Endodermal cell (in vitro differentiated cells): ENCODE data around the gene SBNO2. TPM values are rescaled to one million over a fixed set of nuclear protein-coding genes. Genes with fewer than 3 reads are reported as not detected.

Experiments
- DNase-seq: peaks from one replicate; pipeline ENCODE4 v3.0.0-alpha.2; 2017
- H3K27ac ChIP-seq: 2 replicates; pipeline ENCODE4 v1.5.1; 2013; ENCODE audit warnings: mild to moderate bottlenecking, low read depth, low read length, moderate library complexity
- H3K27me3 ChIP-seq: 2 replicates; pipeline ENCODE4 v1.6.1; 2013; ENCODE audit warnings: mild to moderate bottlenecking, low read length, moderate library complexity; ENCODE audit not compliant: insufficient read depth, control insufficient read depth, poor library complexity, severe bottlenecking
- H3K36me3 ChIP-seq: 2 replicates; pipeline ENCODE4 v1.7.0; 2013; ENCODE audit warnings: mild to moderate bottlenecking, low read length, moderate library complexity; ENCODE audit not compliant: control insufficient read depth, insufficient read depth
- H3K4me1 ChIP-seq: one replicate; pipeline ENCODE4 v1.7.0; 2013; ENCODE audit warnings: low read length; ENCODE audit not compliant: control insufficient read depth, insufficient read depth
- H3K4me3 ChIP-seq: 2 replicates; pipeline ENCODE4 v1.5.1; 2013; ENCODE audit warnings: mild to moderate bottlenecking, low read length, moderate library complexity
- H3K9ac ChIP-seq: 2 replicates; pipeline ENCODE4 v1.6.1; 2013; ENCODE audit warnings: mild to moderate bottlenecking, low read length, moderate library complexity; ENCODE audit not compliant: poor library complexity, severe bottlenecking; ENCODE audit errors: extremely low read depth
- H3K9me3 ChIP-seq: 2 replicates; pipeline ENCODE4 v1.6.1; 2013; ENCODE audit warnings: mild to moderate bottlenecking, low read length, moderate library complexity; ENCODE audit not compliant: control insufficient read depth
- H3K27ac Mint-ChIP-seq: 2 replicates; pipeline ENCODE4 v1.8.0; 2020; ENCODE audit warnings: mixed read lengths
- H3K27me3 Mint-ChIP-seq: 2 replicates; pipeline ENCODE4 v1.8.0; 2021; ENCODE audit warnings: mild to moderate bottlenecking, mixed read lengths; ENCODE audit not compliant: insufficient read depth
- H3K36me3 Mint-ChIP-seq: 2 replicates; pipeline ENCODE4 v1.8.0; 2020; ENCODE audit warnings: low read depth, mixed read lengths
- H3K4me1 Mint-ChIP-seq: 2 replicates; pipeline ENCODE4 v1.8.0; 2020; ENCODE audit warnings: mixed read lengths
- H3K4me3 Mint-ChIP-seq: 2 replicates; pipeline ENCODE4 v1.8.0; 2020; ENCODE audit warnings: mild to moderate bottlenecking, moderate library complexity, mixed read lengths
- H3K9me3 Mint-ChIP-seq: 2 replicates; pipeline ENCODE4 v1.8.0; 2020; ENCODE audit warnings: mild to moderate bottlenecking, mixed read lengths
- CTCF ChIP-seq: fragments of 200-600 bp; sonication (generic); conservative IDR thresholded peaks from 2 replicates; pipeline ENCODE4 v1.5.0; 2021; ENCODE audit warnings: antibody characterized with exemption, mild to moderate bottlenecking
- WGBS, 2 experiments: methylation state at CpG; one replicate each; pipeline versions ENCODE4 v1.1.5 to v1.1.7; 2013; ENCODE audit warnings: missing lambda C conversion rate in 2 of 2, mixed read lengths in 1 of 2; ENCODE audit not compliant: insufficient coverage in 1 of 2, insufficient read length in 1 of 2; 5-methylcytosine and 5-hydroxymethylcytosine counted together
- total RNA-seq, 2 donors: library from RNA; stranded (reverse); fragmentation: NEBNext Ultra II Directional in 1 of 2; extraction: Animal tissue kit (Norgen Biotek cat#: 25700) in 1 of 2; gene quantifications; 2 replicates in 1 of 2; 3 replicates in 1 of 2; pipeline ENCODE4 v1.2.1, GENCODE V29; 2021

Gene SBNO2
- total RNA-seq, 2 donors from 2014 or later: 43.3 to 50.4 TPM

GRCh38 chr19:1122021-1122971 is 51.8 kb downstream of the SBNO2 start:
- Histone ChIP-seq H3K9me3 (no peaks in the 10 kb centered on the region), H3K36me3 (peaks cover 37% of the 10 kb centered on the region), H3K27me3 (no peaks in the 10 kb centered on the region), H3K27ac (no peak overlapping the region), H3K4me3 (no peak overlapping the region), H3K9ac (no peak overlapping the region), H3K4me1 (no peaks in the 10 kb centered on the region)
- H3K27me3 Mint-ChIP-seq: no peaks in the 10 kb centered on the region
- no peak overlapping the region for H3K4me3 Mint-ChIP-seq
- H3K4me1 Mint-ChIP-seq: no peaks in the 10 kb centered on the region
- peaks cover 50% of the 10 kb centered on the region for H3K36me3 Mint-ChIP-seq
- TF ChIP-seq CTCF: no peak
- no peak overlapping the region for H3K27ac Mint-ChIP-seq
- 96 to 100% methylated on average over 7 to 63 of the region's 63 CpGs for WGBS, 2 experiments
- no peak for DNase-seq
- no peaks in the 10 kb centered on the region for H3K9me3 Mint-ChIP-seq

DNA sequence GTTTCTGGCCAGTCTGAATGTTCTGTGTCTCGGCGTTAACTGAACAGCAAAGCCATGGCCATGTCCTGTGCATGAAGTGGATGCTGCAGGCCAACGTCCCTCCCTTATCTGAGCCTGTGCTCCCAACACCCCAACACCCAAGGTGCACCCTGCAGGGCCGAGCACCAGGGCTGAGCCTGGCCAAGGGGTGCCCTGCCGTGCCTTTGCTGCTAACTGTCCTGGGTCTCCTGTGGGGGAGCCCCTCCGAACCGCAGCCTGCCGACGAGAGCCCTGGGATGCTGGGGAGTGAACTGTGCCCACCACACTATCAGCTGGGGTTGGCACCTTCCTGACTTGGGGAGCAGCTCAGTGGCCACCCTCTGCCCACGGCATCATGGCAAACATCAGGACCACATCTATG is 52.7 kb downstream of the SBNO2 start:
- Mint-ChIP-seq H3K36me3 (peaks cover 47% of the 10 kb centered on the region), H3K4me1 (no peaks in the 10 kb centered on the region), H3K9me3 (no peaks in the 10 kb centered on the region), H3K27ac (no peak overlapping the region), H3K4me3 (no peak overlapping the region), H3K27me3 (no peaks in the 10 kb centered on the region)
- Histone ChIP-seq H3K27me3 (no peaks in the 10 kb centered on the region), H3K4me1 (no peaks in the 10 kb centered on the region), H3K36me3 (peaks cover 40% of the 10 kb centered on the region), H3K9me3 (no peaks in the 10 kb centered on the region), H3K27ac (no peak overlapping the region), H3K4me3 (no peak overlapping the region), H3K9ac (no peak overlapping the region)
- DNase-seq: no peak
- WGBS, 2 experiments: 88 to 98% methylated on average over 7 to 10 of the region's 10 CpGs
- TF ChIP-seq CTCF: no peak

- no peaks in the 10 kb centered on the region for H3K27me3 Mint-ChIP-seq
- DNase-seq: no peak
- Histone ChIP-seq H3K4me3 (no peak overlapping the region), H3K36me3 (peaks cover 37% of the 10 kb centered on the region), H3K27me3 (no peaks in the 10 kb centered on the region), H3K27ac (no peak overlapping the region), H3K9ac (no peak overlapping the region), H3K9me3 (no peaks in the 10 kb centered on the region), H3K4me1 (no peaks in the 10 kb centered on the region)
- H3K4me3 Mint-ChIP-seq: no peak overlapping the region
- peaks cover 35% of the 10 kb centered on the region for H3K36me3 Mint-ChIP-seq
- no peaks in the 10 kb centered on the region for H3K9me3 Mint-ChIP-seq
- 96 to 97% methylated on average over 38 to 50 of the region's 50 CpGs for WGBS, 2 experiments
- no peaks in the 10 kb centered on the region for H3K4me1 Mint-ChIP-seq
- TF ChIP-seq CTCF: no peak
- no peak overlapping the region for H3K27ac Mint-ChIP-seq
Observed at GRCh38 chr19:1119475-1120217, 54.4 kb downstream of the SBNO2 start.
